Gastroesophageal sphincter (tissue), 4 donors: ENCODE data around the gene SKA2. TPM values are rescaled to one million over a fixed set of nuclear protein-coding genes. Genes with fewer than 3 reads are reported as not detected.

Source experiments
- ATAC-seq: fragments of 150-250 bp; one replicate; pipeline ENCODE4 v1.9.1; 2016; ENCODE audit warnings: mild to moderate bottlenecking, moderate library complexity
- H3K27ac ChIP-seq, 4 donors: fragments of 200-600 bp; sonication (generic) in 3 of 4; 1 replicate in 3 of 4; 2 replicates in 1 of 4; pipeline ENCODE4 v1.5.1; 2016 to 2019
- H3K27me3 ChIP-seq: fragments of 200-600 bp; sonication (generic); one replicate; pipeline ENCODE4 v1.5.1; 2019
- H3K36me3 ChIP-seq, 2 donors: fragments of 200-600 bp; sonication (generic); one replicate each; pipeline ENCODE4 v1.5.1; 2019; ENCODE audit warnings: control low read depth in 1 of 2
- H3K4me1 ChIP-seq, 3 donors: fragments of 200-600 bp; sonication (generic); 1 replicate in 2 of 3; 2 replicates in 1 of 3; pipeline ENCODE4 v1.5.1; 2016 to 2019; ENCODE audit warnings: control low read depth in 2 of 3
- H3K4me3 ChIP-seq, 2 donors: fragments of 200-600 bp; sonication (generic); one replicate each; pipeline ENCODE4 v1.5.1; 2019; ENCODE audit warnings: mild to moderate bottlenecking in 1 of 2, moderate library complexity in 1 of 2
- H3K9me3 ChIP-seq, 3 donors: fragments of 200-600 bp; sonication (generic); one replicate each; pipeline ENCODE4 v1.5.1; 2017 to 2019; ENCODE audit warnings: control low read depth in 2 of 3
- CTCF ChIP-seq, 4 experiments: fragments of 200-600 bp in 2 of 4; fragments of 450-650 bp in 2 of 4; sonication (generic) in 1 of 4; IDR thresholded peaks; one replicate each; pipeline ENCODE4 v1.5.1; 2017 to 2019; ENCODE audit warnings: antibody characterized with exemption in 4 of 4, mild to moderate bottlenecking in 2 of 4, moderate library complexity in 2 of 4
- EP300 ChIP-seq: sonication (generic); formaldehyde crosslinking; IDR thresholded peaks from one replicate; pipeline ENCODE4 v1.6.1; 2017; ENCODE audit warnings: antibody characterized with exemption, mild to moderate bottlenecking
- POLR2A ChIP-seq, 2 donors: fragments of 450-650 bp; IDR thresholded peaks; one replicate each; pipeline ENCODE4 v1.6.1; 2017; ENCODE audit warnings: antibody characterized with exemption in 2 of 2, mild to moderate bottlenecking in 2 of 2, moderate library complexity in 1 of 2
- POLR2AphosphoS5 ChIP-seq: sonication (generic); formaldehyde crosslinking; IDR thresholded peaks from one replicate; pipeline ENCODE4 v1.6.1; 2017; ENCODE audit warnings: antibody characterized with exemption
- WGBS, 2 donors: methylation state at CpG; one replicate each; pipeline ENCODE4 v1.1.5; 2018; ENCODE audit warnings: low coverage in 1 of 2; 5-methylcytosine and 5-hydroxymethylcytosine counted together
- total RNA-seq, 4 donors: library from RNA; depleted of rRNA; stranded (reverse); fragments of >200 nt; gene quantifications; one replicate each; pipeline ENCODE4 v1.1.0, GENCODE V29; 2016

SKA2 gene
- total RNA-seq, 4 donors from 2014 or later: 40.8 to 73.0 (median 47.3) TPM

- no peak overlapping the region for H3K27ac ChIP-seq
- TF ChIP-seq POLR2A (IDR thresholded peaks at IDR 0.05): no peak
- TF ChIP-seq POLR2AphosphoS5: no peak
- TF ChIP-seq CTCF (IDR thresholded peaks at IDR 0.05): no peak
- no peak for TF ChIP-seq EP300
- H3K4me3 ChIP-seq: no peak overlapping the region
- H3K27me3 ChIP-seq: no peaks in the 10 kb centered on the region
- no peak for ATAC-seq
- H3K9me3 ChIP-seq: no peaks in the 10 kb centered on the region
- peaks cover 5 to 100% of the 10 kb centered on the region in 2 donors for H3K36me3 ChIP-seq
- H3K4me1 ChIP-seq: no peaks in the 10 kb centered on the region
Observed at GRCh38 chr17:59074494-59074893, 80.5 kb downstream of the SKA2 start.

- Histone ChIP-seq H3K36me3 (peaks cover 0 to 100% of the 10 kb centered on the region in 2 donors), H3K9me3 (no peaks in the 10 kb centered on the region), H3K4me3 (no peak overlapping the region), H3K27me3 (no peaks in the 10 kb centered on the region), H3K4me1 (no peaks in the 10 kb centered on the region), H3K27ac (no peak overlapping the region)
- TF ChIP-seq CTCF (IDR thresholded peaks at IDR 0.05): no peak
- no peak for TF ChIP-seq EP300
- TF ChIP-seq POLR2A (IDR thresholded peaks at IDR 0.05): no peak
- TF ChIP-seq POLR2AphosphoS5: no peak
- ATAC-seq: no peak
- WGBS, 2 donors: 100% methylated on average over 1 of the region's 1 CpG
Observed at GRCh38 chr17:59073972-59074371, 81.0 kb downstream of the SKA2 start.

- no peak overlapping the region for H3K4me3 ChIP-seq
- H3K27ac ChIP-seq: no peak overlapping the region
- no peaks in the 10 kb centered on the region for H3K9me3 ChIP-seq
- peaks cover 0 to 94% of the 10 kb centered on the region in 2 donors for H3K36me3 ChIP-seq
- no peaks in the 10 kb centered on the region for H3K4me1 ChIP-seq
- no peak for TF ChIP-seq POLR2A (IDR thresholded peaks at IDR 0.05)
- no peak for TF ChIP-seq CTCF (IDR thresholded peaks at IDR 0.05)
- no peak for TF ChIP-seq POLR2AphosphoS5
- TF ChIP-seq EP300: no peak
- no peak for ATAC-seq
- WGBS, 2 donors: 95 to 100% methylated on average over 1 of the region's 1 CpG
- H3K27me3 ChIP-seq: no peaks in the 10 kb centered on the region
Observed at GRCh38 chr17:59069856-59070255, 85.1 kb downstream of the SKA2 start.

GRCh38 chr17:59067756-59068155 is 87.2 kb downstream of the SKA2 start:
- H3K4me1 ChIP-seq: no peaks in the 10 kb centered on the region
- no peaks in the 10 kb centered on the region for H3K9me3 ChIP-seq
- WGBS, 2 donors: 91 to 96% methylated on average over 2 to 6 of the region's 6 CpGs
- H3K4me3 ChIP-seq: no peak overlapping the region
- ATAC-seq: no peak
- H3K27me3 ChIP-seq: no peaks in the 10 kb centered on the region
- no peak overlapping the region for H3K27ac ChIP-seq
- TF ChIP-seq POLR2A (IDR thresholded peaks at IDR 0.05) (no peak), EP300 (no peak)
- peaks cover 0 to 94% of the 10 kb centered on the region in 2 donors for H3K36me3 ChIP-seq

GRCh38 chr17:59067340-59067739 is 87.6 kb downstream of the SKA2 start:
- TF ChIP-seq CTCF (IDR thresholded peaks at IDR 0.05) (no peak), POLR2A (IDR thresholded peaks at IDR 0.05) (no peak), POLR2AphosphoS5 (no peak)
- Histone ChIP-seq H3K9me3 (no peaks in the 10 kb centered on the region), H3K4me1 (no peaks in the 10 kb centered on the region), H3K27me3 (no peaks in the 10 kb centered on the region), H3K4me3 (no peak overlapping the region), H3K27ac (no peak overlapping the region), H3K36me3 (peaks cover 0 to 94% of the 10 kb centered on the region in 2 donors)
- ATAC-seq: no peak
- WGBS, 2 donors: 100% methylated on average over 2 of the region's 2 CpGs
